Upper lobe of right lung (tissue), 1 donor: Measurements from ENCODE around the gene INPP4B. TPM values are rescaled to one million over a fixed set of nuclear protein-coding genes. Genes with fewer than 3 reads are reported as not detected.

Source experiments
- ATAC-seq: fragments of 200-7000 bp; cut with Tn5 transposase; one replicate; pipeline ENCODE4 v1.9.1; 2020; ENCODE audit warnings: mild to moderate bottlenecking, moderate library complexity
- DNase-seq: peaks from one replicate; pipeline ENCODE4 v3.0.0-alpha.2; 2020
- H3K27ac ChIP-seq: fragments of 200-600 bp; one replicate; pipeline ENCODE4 v1.8.0; 2022
- H3K27me3 ChIP-seq: fragments of 200-600 bp; one replicate; pipeline ENCODE4 v1.8.0; 2022; ENCODE audit warnings: mild to moderate bottlenecking
- H3K36me3 ChIP-seq: fragments of 200-600 bp; one replicate; pipeline ENCODE4 v1.8.0; 2022
- H3K4me1 ChIP-seq: fragments of 200-600 bp; one replicate; pipeline ENCODE4 v1.8.0; 2022
- H3K4me3 ChIP-seq: fragments of 200-600 bp; one replicate; pipeline ENCODE4 v1.8.0; 2022; ENCODE audit warnings: mild to moderate bottlenecking
- H3K9me3 ChIP-seq: fragments of 200-600 bp; one replicate; pipeline ENCODE4 v1.8.0; 2022
- intact Hi-C: fragments of 100-400 bp; cut with DNase I; formaldehyde crosslinking; loops from one replicate; pipeline ENCODE4 v1.11.0; 2022
- total RNA-seq: library from RNA; stranded (reverse); fragmentation: NEBNext Ultra II Directional; extraction: Animal tissue kit (Norgen Biotek cat#: 25700); gene quantifications from one replicate; pipeline ENCODE4 v1.2.1, GENCODE V29; 2021
- TF ChIP-seq, protein P1 (sequence below): fragments of 200-600 bp; IDR thresholded peaks from one replicate; pipeline ENCODE4 v1.8.0; 2022; ENCODE audit warnings: antibody characterized with exemption
- donor health status: DM: no; HTN: yes; CAD: no; lungs with severe emphysema.

The INPP4B gene
- total RNA-seq, 1 donor from 2014 or later: 20.7 TPM

DNA sequence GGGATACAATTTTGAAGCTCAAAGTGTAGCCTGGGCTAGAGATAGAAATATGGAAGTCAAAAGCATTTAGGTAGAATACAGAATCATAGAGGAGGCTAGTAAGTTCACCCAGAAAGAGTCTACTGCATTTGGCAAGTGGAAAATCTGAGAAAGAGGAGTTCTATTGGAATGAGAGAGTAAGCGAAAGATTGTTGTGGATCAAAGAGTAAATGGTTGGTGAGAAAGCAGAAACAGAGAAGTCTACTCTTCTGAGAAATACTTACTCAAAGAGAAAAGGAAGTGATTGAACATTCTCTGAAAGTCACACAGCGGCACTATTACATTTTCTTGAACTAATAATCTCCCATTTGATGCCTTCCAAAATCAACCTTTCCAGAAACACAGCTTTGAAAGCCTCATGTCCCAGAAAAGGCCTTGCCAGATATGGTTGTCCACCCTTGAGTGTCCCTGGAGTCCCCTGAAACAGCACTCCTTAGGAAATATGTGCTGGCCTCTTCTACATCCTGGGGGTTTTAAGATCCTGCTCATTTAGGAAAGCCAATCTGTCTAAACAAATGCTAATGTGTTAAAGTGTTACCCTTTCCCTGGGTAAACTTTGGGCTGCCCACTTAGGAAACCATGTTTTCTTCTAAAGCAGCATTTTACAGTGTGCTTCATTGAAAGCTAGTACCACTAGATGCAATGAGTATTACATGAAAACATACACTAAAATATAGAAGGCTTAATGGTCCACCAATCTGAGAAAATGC, 132.6 kb downstream of the INPP4B start:
- no peaks in the 10 kb centered on the region for H3K9me3 ChIP-seq
- no peak for ATAC-seq
- no peak overlapping the region for H3K27ac ChIP-seq
- TF ChIP-seq, protein P1, sequence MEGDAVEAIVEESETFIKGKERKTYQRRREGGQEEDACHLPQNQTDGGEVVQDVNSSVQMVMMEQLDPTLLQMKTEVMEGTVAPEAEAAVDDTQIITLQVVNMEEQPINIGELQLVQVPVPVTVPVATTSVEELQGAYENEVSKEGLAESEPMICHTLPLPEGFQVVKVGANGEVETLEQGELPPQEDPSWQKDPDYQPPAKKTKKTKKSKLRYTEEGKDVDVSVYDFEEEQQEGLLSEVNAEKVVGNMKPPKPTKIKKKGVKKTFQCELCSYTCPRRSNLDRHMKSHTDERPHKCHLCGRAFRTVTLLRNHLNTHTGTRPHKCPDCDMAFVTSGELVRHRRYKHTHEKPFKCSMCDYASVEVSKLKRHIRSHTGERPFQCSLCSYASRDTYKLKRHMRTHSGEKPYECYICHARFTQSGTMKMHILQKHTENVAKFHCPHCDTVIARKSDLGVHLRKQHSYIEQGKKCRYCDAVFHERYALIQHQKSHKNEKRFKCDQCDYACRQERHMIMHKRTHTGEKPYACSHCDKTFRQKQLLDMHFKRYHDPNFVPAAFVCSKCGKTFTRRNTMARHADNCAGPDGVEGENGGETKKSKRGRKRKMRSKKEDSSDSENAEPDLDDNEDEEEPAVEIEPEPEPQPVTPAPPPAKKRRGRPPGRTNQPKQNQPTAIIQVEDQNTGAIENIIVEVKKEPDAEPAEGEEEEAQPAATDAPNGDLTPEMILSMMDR: no peak
- no peaks in the 10 kb centered on the region for H3K27me3 ChIP-seq
- no peaks in the 10 kb centered on the region for H3K4me1 ChIP-seq
- no peak overlapping the region for H3K4me3 ChIP-seq
- intact Hi-C loops: no loop called here
- no peak for DNase-seq
- H3K36me3 ChIP-seq: no peaks in the 10 kb centered on the region

DNA sequence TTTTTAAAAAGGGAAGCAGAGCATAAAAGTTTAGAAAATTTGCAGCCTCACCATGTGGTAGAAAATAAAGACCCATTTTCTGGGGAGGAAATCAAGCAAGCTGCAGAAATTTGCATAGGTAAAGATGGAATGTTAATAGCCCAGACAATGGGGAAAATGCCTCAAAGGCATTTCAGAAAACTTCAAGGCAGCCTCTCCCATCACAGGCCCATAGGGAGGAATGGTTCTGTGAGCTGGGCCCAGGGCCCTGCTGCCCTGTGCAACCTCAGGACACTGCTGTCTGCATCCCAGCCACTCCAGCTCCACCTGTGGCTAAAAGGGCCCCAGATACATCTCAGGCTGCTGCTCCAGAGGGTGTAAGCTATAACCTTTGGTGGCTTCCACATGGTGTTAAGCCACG, 137.9 kb downstream of the INPP4B start:
- Histone ChIP-seq H3K4me1 (no peaks in the 10 kb centered on the region), H3K27ac (no peak overlapping the region), H3K4me3 (no peak overlapping the region), H3K27me3 (no peaks in the 10 kb centered on the region), H3K36me3 (no peaks in the 10 kb centered on the region), H3K9me3 (no peaks in the 10 kb centered on the region)
- TF ChIP-seq, protein P1: no peak
- ATAC-seq: no peak
- DNase-seq: no peak
- intact Hi-C loops: no loop called here

DNA sequence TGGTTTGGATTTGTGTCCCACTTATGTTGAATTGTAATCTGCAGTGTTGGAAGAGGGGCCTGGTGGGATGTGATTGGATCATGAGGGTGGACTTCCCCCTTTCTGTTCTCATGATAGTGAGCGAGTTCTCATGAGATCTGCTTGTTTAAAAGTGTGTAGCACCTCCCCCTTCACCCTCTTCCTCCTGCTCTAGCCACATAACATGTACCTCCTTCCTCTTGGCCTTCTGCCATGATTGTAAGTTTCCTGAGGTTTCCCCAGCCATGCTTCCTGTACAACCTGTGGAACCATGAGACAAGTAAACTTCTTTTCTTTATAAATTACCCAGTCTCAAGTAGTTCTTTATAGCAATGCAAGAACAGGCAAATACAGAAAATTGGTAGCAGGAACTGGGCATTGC, 138.7 kb downstream of the INPP4B start:
- no peaks in the 10 kb centered on the region for H3K9me3 ChIP-seq
- H3K36me3 ChIP-seq: no peaks in the 10 kb centered on the region
- H3K27me3 ChIP-seq: no peaks in the 10 kb centered on the region
- no peak overlapping the region for H3K4me3 ChIP-seq
- intact Hi-C loops: no loop called here
- ATAC-seq (no peak), DNase-seq (no peak)
- TF ChIP-seq, protein P1: no peak
- H3K27ac ChIP-seq: no peak overlapping the region
- no peaks in the 10 kb centered on the region for H3K4me1 ChIP-seq

DNA sequence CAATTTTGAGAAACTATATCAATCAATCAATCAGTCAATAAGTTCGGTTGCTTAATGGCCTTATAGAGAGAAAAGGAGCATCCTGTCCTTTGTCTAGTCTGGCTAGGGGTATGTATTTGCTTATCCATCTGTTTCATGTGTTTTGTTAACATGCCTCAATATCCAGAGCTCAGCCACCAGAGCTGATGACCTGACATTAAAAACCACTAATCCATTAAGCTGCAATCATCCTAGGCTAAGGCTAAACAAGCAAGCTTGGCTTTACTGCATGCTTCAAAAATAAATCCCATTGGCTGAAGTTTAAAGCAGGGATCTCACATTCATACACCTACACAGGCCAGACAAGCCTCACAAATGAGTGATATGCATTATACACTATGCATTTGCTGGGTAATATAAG, 139.7 kb downstream of the INPP4B start:
- ATAC-seq: no peak
- intact Hi-C loops: no loop called here
- H3K27ac ChIP-seq: no peak overlapping the region
- H3K27me3 ChIP-seq: no peaks in the 10 kb centered on the region
- H3K4me1 ChIP-seq: no peaks in the 10 kb centered on the region
- no peaks in the 10 kb centered on the region for H3K36me3 ChIP-seq
- TF ChIP-seq, protein P1: no peak
- no peak for DNase-seq
- H3K9me3 ChIP-seq: no peaks in the 10 kb centered on the region
- no peak overlapping the region for H3K4me3 ChIP-seq

DNA sequence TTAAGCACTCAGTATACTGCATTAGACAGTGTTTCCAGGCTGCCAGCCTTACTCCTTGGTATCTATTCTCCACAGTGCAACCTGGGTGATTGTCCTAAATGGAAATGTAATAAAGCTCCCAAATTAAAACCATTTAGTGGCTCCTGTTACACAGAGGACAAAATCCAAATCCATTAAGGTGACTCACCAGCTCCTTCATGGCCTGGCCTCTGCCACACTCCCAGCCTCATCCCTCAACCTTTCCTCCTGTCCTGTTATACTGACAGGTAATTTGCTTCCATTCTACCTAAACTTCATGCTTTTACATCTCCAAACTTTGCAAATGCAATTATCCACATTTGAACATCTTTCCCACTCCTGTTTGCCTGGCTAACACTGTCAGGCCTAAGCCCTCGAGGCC, 140.3 kb downstream of the INPP4B start:
- Histone ChIP-seq H3K9me3 (no peaks in the 10 kb centered on the region), H3K4me1 (no peaks in the 10 kb centered on the region), H3K36me3 (no peaks in the 10 kb centered on the region), H3K4me3 (no peak overlapping the region), H3K27me3 (no peaks in the 10 kb centered on the region), H3K27ac (no peak overlapping the region)
- no peak for DNase-seq
- TF ChIP-seq, protein P1: no peak
- ATAC-seq: no peak
- intact Hi-C loops: no loop called here
